HepG2 (cell line): ENCODE measurements around the gene DGKG. TPM values are rescaled to one million over a fixed set of nuclear protein-coding genes. Genes with fewer than 3 reads are reported as not detected.

ENCODE experiments used
- ATAC-seq: fragments of 200-7000 bp; cut with Tn5 transposase; 3 replicates; pipeline ENCODE4 v1.9.1; 2020; ENCODE audit warnings: mild to moderate bottlenecking, moderate library complexity
- BruUV-seq: library from RNA; stranded (reverse); fragments of 400-500 nt; replicated peaks from 2 replicates; lab custom pipeline; 2021; lab: Mats Ljungman, UMichigan
- CTCF ChIA-PET: fragments of 300-600 bp; formaldehyde crosslinking; extraction: SDS; loops from one replicate; lab custom pipeline; 2021; ENCODE audit warnings: low total read pairs, inconsistent platforms, low intra/inter-chr PET ratio; lab: Yijun Ruan, JAX
- POLR2A ChIA-PET: fragments of 350-600 bp; sonication (Branson Sonifier 250); formaldehyde crosslinking; loops from one replicate; lab custom pipeline; 2020; ENCODE audit warnings: antibody characterized with exemption, inconsistent platforms; lab: Yijun Ruan, JAX
- DNase-seq: peaks from one replicate; pipeline ENCODE4 v3.0.0-alpha.2; 2015; ENCODE audit warnings: low spot score
- FAIRE-seq: peaks from 3 replicates; lab custom pipeline; 2011; peaks lifted over from hg19 to GRCh38; lab: Jason Lieb, UNC
- H2AFZ ChIP-seq: one replicate; pipeline ENCODE4 v1.6.1; 2011; ENCODE audit warnings: low read length, inconsistent platforms
- H3K27ac ChIP-seq: fragments of 300-600 bp; 3 replicates; pipeline ENCODE4 v1.8.0; 2011; ENCODE audit warnings: mixed run types, mild to moderate bottlenecking, mixed read lengths, low read length, inconsistent platforms; ENCODE audit not compliant: insufficient read depth; ENCODE audit errors: extremely low read length
- H3K27me3 ChIP-seq, 2 experiments: fragments of 200-600 bp in 1 of 2; 2 replicates in 1 of 2; 3 replicates in 1 of 2; pipeline versions ENCODE4 v1.6.0 to v1.8.0; 2011; ENCODE audit warnings: low read length in 2 of 2, mild to moderate bottlenecking in 2 of 2, moderate library complexity in 2 of 2, inconsistent platforms in 1 of 2; ENCODE audit not compliant: insufficient read depth in 2 of 2, control insufficient read depth in 1 of 2
- H3K36me3 ChIP-seq, 2 experiments: fragments of 200-600 bp in 1 of 2; replicated peaks in 1 of 2; 2 replicates in 1 of 2; 3 replicates in 1 of 2; pipeline versions ENCODE4 v1.5.1 to v1.8.0; 2011; ENCODE audit warnings: low read length in 2 of 2, inconsistent platforms in 1 of 2; ENCODE audit not compliant: insufficient read depth in 2 of 2, control insufficient read depth in 1 of 2
- H3K4me1 ChIP-seq: 2 replicates; pipeline ENCODE4 v1.5.1; 2012; ENCODE audit warnings: low read length, inconsistent platforms; ENCODE audit not compliant: insufficient read depth
- H3K4me2 ChIP-seq: 2 replicates; pipeline ENCODE4 v1.6.0; 2011; ENCODE audit warnings: low read depth, low read length, inconsistent platforms
- H3K4me3 ChIP-seq, 3 experiments: fragments of 200-600 bp in 1 of 3; sonication (generic), shearing (Covaris generic) in 1 of 3; replicated peaks in 1 of 3; 2 replicates each; pipeline ENCODE4 v1.5.1; 2011 to 2016; ENCODE audit warnings: low read length in 3 of 3, inconsistent platforms in 2 of 3, low read depth in 2 of 3, mild to moderate bottlenecking in 2 of 3, control low read depth in 1 of 3, mixed read lengths in 1 of 3; ENCODE audit not compliant: insufficient read depth in 1 of 3
- H3K79me2 ChIP-seq: one replicate; pipeline ENCODE4 v1.6.1; 2011; ENCODE audit warnings: low read length, inconsistent platforms; ENCODE audit not compliant: insufficient read depth
- H3K9ac ChIP-seq: 2 replicates; pipeline ENCODE4 v1.6.0; 2011; ENCODE audit warnings: mild to moderate bottlenecking, low read depth, low read length, inconsistent platforms; ENCODE audit not compliant: insufficient read depth
- H3K9me3 ChIP-seq: 2 replicates; pipeline ENCODE4 v1.5.1; 2012; ENCODE audit warnings: mild to moderate bottlenecking, low read length
- H4K20me1 ChIP-seq: 2 replicates; pipeline ENCODE4 v1.6.0; 2011; ENCODE audit warnings: inconsistent platforms, mild to moderate bottlenecking, low read length, moderate library complexity; ENCODE audit not compliant: insufficient read depth
- ATAD3A ChIP-seq: sonication (generic); formaldehyde crosslinking; IDR thresholded peaks from 2 replicates; pipeline ENCODE4 v1.4.0; 2020; ENCODE audit warnings: missing genetic modification reagents
- CHD2 ChIP-seq: IDR thresholded peaks from 2 replicates; pipeline ENCODE4 v1.6.1; 2011; ENCODE audit warnings: low read depth, low read length, improper control_type of control experiment
- KDM2A ChIP-seq: sonication (generic); formaldehyde crosslinking; IDR thresholded peaks from 2 replicates; pipeline ENCODE4 v1.4.0; 2020; ENCODE audit warnings: low read depth, missing genetic modification reagents, borderline replicate concordance
- KDM6A ChIP-seq: IDR thresholded peaks from 2 replicates; pipeline ENCODE4 v1.6.1; 2016; ENCODE audit warnings: low read depth
- KLF13 ChIP-seq: sonication (generic); formaldehyde crosslinking; IDR thresholded peaks from 2 replicates; pipeline ENCODE4 v1.4.0; 2020; ENCODE audit warnings: mild to moderate bottlenecking, missing genetic modification reagents
- MAFF ChIP-seq: IDR thresholded peaks from 2 replicates; pipeline ENCODE4 v1.6.1; 2011; ENCODE audit warnings: low read depth, low read length, improper control_type of control experiment
- MED13 ChIP-seq: sonication (generic); formaldehyde crosslinking; IDR thresholded peaks from 2 replicates; pipeline ENCODE4 v1.5.0; 2020; ENCODE audit warnings: missing genetic modification reagents
- MTA1 ChIP-seq: sonication (generic); formaldehyde crosslinking; IDR thresholded peaks from 2 replicates; pipeline ENCODE4 v1.4.0; 2020; ENCODE audit warnings: missing genetic modification reagents, mild to moderate bottlenecking, borderline replicate concordance
- NFKB2 ChIP-seq: sonication (generic); formaldehyde crosslinking; IDR thresholded peaks from 2 replicates; pipeline ENCODE4 v1.4.0; 2020; ENCODE audit warnings: missing genetic modification reagents, borderline replicate concordance
- SAFB2 ChIP-seq: sonication (generic); formaldehyde crosslinking; IDR thresholded peaks from 2 replicates; pipeline ENCODE4 v1.5.1; 2020; ENCODE audit warnings: missing genetic modification reagents, low read depth, mild to moderate bottlenecking, borderline replicate concordance
- SALL2 ChIP-seq: sonication (generic); formaldehyde crosslinking; IDR thresholded peaks from 2 replicates; pipeline ENCODE4 v1.8.1; 2023; ENCODE audit warnings: mild to moderate bottlenecking, missing genetic modification reagents, inconsistent platforms
- TBP ChIP-seq: sonication (generic); formaldehyde crosslinking; IDR thresholded peaks from 2 replicates; pipeline ENCODE4 v1.5.0; 2020; ENCODE audit warnings: missing genetic modification reagents
- TP53 ChIP-seq: sonication (generic); formaldehyde crosslinking; conservative IDR thresholded peaks from 2 replicates; pipeline ENCODE4 v1.4.0; 2020; ENCODE audit warnings: missing genetic modification reagents
- XBP1 ChIP-seq: sonication (generic); formaldehyde crosslinking; IDR thresholded peaks from 2 replicates; pipeline ENCODE4 v1.5.0; 2020; ENCODE audit warnings: missing genetic modification reagents
- ZNF124 ChIP-seq: sonication (generic); formaldehyde crosslinking; IDR thresholded peaks from 2 replicates; pipeline ENCODE4 v1.4.0; 2020; ENCODE audit warnings: missing genetic modification reagents
- ZNF263 ChIP-seq: sonication (generic); formaldehyde crosslinking; IDR thresholded peaks from 2 replicates; pipeline ENCODE4 v1.4.0; 2020; ENCODE audit warnings: missing genetic modification reagents
- ZNF264 ChIP-seq: sonication (generic); formaldehyde crosslinking; IDR thresholded peaks from 2 replicates; pipeline ENCODE4 v1.4.0; 2020; ENCODE audit warnings: missing genetic modification reagents
- ZNF343 ChIP-seq: sonication (generic); formaldehyde crosslinking; IDR thresholded peaks from 2 replicates; pipeline ENCODE4 v1.4.0; 2020; ENCODE audit warnings: mild to moderate bottlenecking, missing genetic modification reagents
- whole genome bisulfite sequencing: methylation state at CpG from one replicate; pipeline ENCODE4 v1.1.6; 2017; ENCODE audit warnings: low lambda C conversion rate; 5-methylcytosine and 5-hydroxymethylcytosine counted together
- in situ Hi-C: cut with HindIII; loops from 2 replicates; pipeline ENCODE4 v1.10.0; 2017; ENCODE audit warnings: low pct_unique_long_range_greater_than_20kb; ENCODE audit not compliant: extremely low pct_ligation_motif_present
- intact Hi-C: fragments of 100-400 bp; cut with micrococcal nuclease; formaldehyde crosslinking; loops from one replicate; pipeline ENCODE4 v1.10.0; 2022; ENCODE audit not compliant: unreplicated experiment
- polyA plus RNA-seq, 8 experiments: library from polyadenylated mRNA; depleted of rRNA in 3 of 8; stranded (reverse) in 7 of 8; unstranded in 1 of 8; fragments of >200 nt; fragmentation: Illumina TruSeq in 4 of 8; extraction: Trizol in 4 of 8; gene quantifications; 2 replicates each; pipeline versions ENCODE4 v1.2.1 to v1.2.3, GENCODE V29; 2011 to 2016; ENCODE audit warnings: low read depth in 4 of 8, missing spikeins in 1 of 8, mixed read lengths in 1 of 8; ENCODE audit not compliant: insufficient read depth in 1 of 8
- total RNA-seq, 5 experiments: library from RNA; depleted of rRNA; stranded (reverse); fragments of >200 nt; fragmentation: Illumina TruSeq; extraction: Trizol; gene quantifications; 2 replicates each; pipeline ENCODE4 v1.2.3, GENCODE V29; 2016; ENCODE audit warnings: low read depth in 1 of 5

The DGKG gene
- total and polyA plus RNA-seq, 2 of the 13 experiments (the other 11 are each of a cell fraction or from before 2014, with no cell fraction given) = 3.8 to 6.2 TPM

DNA sequence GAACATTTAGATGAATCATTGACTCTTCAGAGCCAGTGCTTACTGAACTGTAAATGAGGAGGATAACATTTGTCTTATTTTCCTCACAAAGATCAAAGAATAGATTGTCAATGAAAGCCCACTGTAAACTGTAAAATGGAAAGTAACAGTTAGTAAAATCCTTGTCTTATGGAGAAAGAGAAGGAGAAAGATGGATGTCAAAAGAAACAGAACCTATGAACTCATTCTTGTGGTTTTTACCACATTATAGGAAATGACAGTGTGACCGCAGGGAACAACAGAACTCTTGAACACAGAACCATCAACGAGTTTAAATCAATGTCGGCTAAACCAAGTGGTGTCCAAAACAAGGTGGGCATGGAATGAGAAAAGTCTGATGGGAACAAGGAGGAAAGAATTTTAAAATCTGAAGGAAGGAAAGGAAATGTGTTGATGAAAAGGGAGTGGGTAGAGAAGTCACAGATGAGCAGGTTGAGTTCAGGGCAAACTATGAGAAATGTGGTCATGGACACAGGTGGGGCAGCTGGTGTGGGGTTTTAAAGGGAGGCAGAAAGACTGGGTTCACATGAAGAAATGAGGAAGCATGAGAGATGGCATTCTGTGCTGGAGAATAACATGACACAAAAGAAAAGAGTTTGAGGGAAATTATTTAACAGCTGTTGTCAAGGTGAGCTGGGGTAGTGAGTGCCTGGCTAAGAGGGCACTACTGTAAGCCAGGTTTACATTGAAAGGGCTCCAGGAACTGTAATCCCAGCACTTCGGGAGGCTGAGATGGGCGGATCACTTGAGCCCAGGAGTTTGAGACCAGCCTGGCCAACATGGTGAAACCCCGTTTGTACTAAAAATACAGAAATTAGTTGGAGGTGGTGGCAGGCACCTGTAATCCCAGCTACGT, 210.7 kb downstream of the DGKG start:
- no peak overlapping the region for H3K4me3 ChIP-seq
- BruUV-seq = no TSS peak
- no peaks in the 10 kb centered on the region for H3K79me2 ChIP-seq
- no peak overlapping the region for H3K4me2 ChIP-seq
- no peak overlapping the region for H2AFZ ChIP-seq
- ATAC-seq (no peak), DNase-seq (no peak), FAIRE-seq (no peak)
- in situ Hi-C loops = no loop called here
- H3K4me1 ChIP-seq = no peaks in the 10 kb centered on the region
- no peak overlapping the region for H3K27ac ChIP-seq
- no peak overlapping the region for H3K9ac ChIP-seq
- POLR2A ChIA-PET = no interaction called here
- no peak for TF ChIP-seq ZNF124 (CRISPR knock-in tag)
- TF ChIP-seq ZNF263 (CRISPR knock-in tag) = no peak
- no peaks in the 10 kb centered on the region for H3K9me3 ChIP-seq
- H3K27me3 ChIP-seq = no peaks in the 10 kb centered on the region
- CTCF ChIA-PET = no interaction called here
- 98% methylated on average over 7 of the region's 7 CpGs for WGBS
- peaks cover 1 to 3% of the 10 kb centered on the region in 2 experiments; a peak in 2 of 5 replicates for H3K36me3 ChIP-seq
- intact Hi-C loops = no loop called here
- H4K20me1 ChIP-seq = no peaks in the 10 kb centered on the region

GRCh38 chr3:186150041-186150830, 211.8 kb downstream of the DGKG start:
- Histone ChIP-seq H3K4me2 (no peak overlapping the region), H3K27me3 (no peaks in the 10 kb centered on the region), H4K20me1 (no peaks in the 10 kb centered on the region), H3K9ac (no peak overlapping the region), H3K36me3 (peaks cover 1 to 3% of the 10 kb centered on the region in 2 experiments; a peak in 2 of 5 replicates)
- intact Hi-C loops = no loop called here
- TF ChIP-seq MTA1 (CRISPR knock-in tag) = no peak
- TF ChIP-seq MED13 (CRISPR knock-in tag) = no peak
- TF ChIP-seq ZNF343 (CRISPR knock-in tag) = no peak
- no peak for TF ChIP-seq CHD2
- no peak for TF ChIP-seq KDM2A (CRISPR knock-in tag)
- no peak for TF ChIP-seq KLF13 (CRISPR knock-in tag)
- TF ChIP-seq MAFF = no peak
- TF ChIP-seq KDM6A (CRISPR knock-in tag) = no peak
- TF ChIP-seq ZNF264 (CRISPR knock-in tag) = no peak
- TF ChIP-seq XBP1 = no peak
- no peak for TF ChIP-seq NFKB2 (CRISPR knock-in tag)
- TF ChIP-seq ATAD3A (CRISPR knock-in tag) = no peak
- no peak for TF ChIP-seq TBP
- no peak for TF ChIP-seq SAFB2 (CRISPR knock-in tag)
- no peak for TF ChIP-seq SALL2 (CRISPR knock-in tag)
- TF ChIP-seq TP53 (CRISPR knock-in tag) = no peak
- TF ChIP-seq, all 625 proteins: peak for 0
- POLR2A ChIA-PET = no interaction called here
- no peaks in the 10 kb centered on the region for H3K79me2 ChIP-seq
- no TSS peak for BruUV-seq
- 85% methylated on average over 10 of the region's 11 CpGs for WGBS
- no peaks in the 10 kb centered on the region for H3K4me1 ChIP-seq
- no peak overlapping the region for H2AFZ ChIP-seq
- CTCF ChIA-PET = no interaction called here
- FAIRE-seq (no peak), DNase-seq (no peak), ATAC-seq (no peak)
- in situ Hi-C loops = no loop called here
- no peak overlapping the region for H3K4me3 ChIP-seq
- no peaks in the 10 kb centered on the region for H3K9me3 ChIP-seq
- no peak overlapping the region for H3K27ac ChIP-seq
